ENCODE measurements around the gene LYST. TPM values are rescaled to one million over a fixed set of nuclear protein-coding genes. Genes with fewer than 3 reads are reported as not detected.

Gene LYST
- polyA plus RNA-seq, 3 donors = 46.3 to 128 (median 67.9) TPM

- no peaks in the 10 kb centered on the region for H3K4me1 ChIP-seq (ENCODE audit: control insufficient read depth in 1 of 2, insufficient read depth in 2 of 2, low read length in 2 of 2)
- peaks cover 74 to 91% of the 10 kb centered on the region in 2 donors for H3K36me3 Mint-ChIP-seq
- intact Hi-C loops (cut with micrococcal nuclease) = no loop called here
- no peak overlapping the region for H3K4me3 Mint-ChIP-seq
- WGBS (ENCODE audit: insufficient coverage) = 93% methylated on average over 7 of the region's 8 CpGs
- H4K20me1 ChIP-seq (ENCODE audit: insufficient read depth, low read length) = peaks cover 90% of the 10 kb centered on the region
- peak overlapping the region in 1 of 2 donors; percentile 30 for H3K27ac ChIP-seq (ENCODE audit: low read depth in 1 of 2, low read length in 2 of 2)
- H2AFZ ChIP-seq (ENCODE audit: insufficient read depth, low read depth, low read length, poor library complexity, severe bottlenecking) = no peak overlapping the region
- no peak overlapping the region for H3K4me3 ChIP-seq (replicated peaks in 1 of 3; ENCODE audit: low read depth in 2 of 3, low read length in 3 of 3)
- no peak overlapping the region for H3K4me2 ChIP-seq (replicated peaks; ENCODE audit: extremely low read depth, low read length, poor library complexity, severe bottlenecking)
- H3K27me3 Mint-ChIP-seq (ENCODE audit: low read depth in 3 of 3) = peaks cover 0 to 1% (median 0%) of the 10 kb centered on the region in 3 donors
- peaks cover 16% of the 10 kb centered on the region for H3K79me2 ChIP-seq (ENCODE audit: insufficient read depth, low read length)
- H3K4me1 Mint-ChIP-seq = no peaks in the 10 kb centered on the region
- no peak for DNase-seq
- H3K9me3 Mint-ChIP-seq = peaks cover 15 to 24% (median 19%) of the 10 kb centered on the region in 7 donors
- TF ChIP-seq, protein P1, sequence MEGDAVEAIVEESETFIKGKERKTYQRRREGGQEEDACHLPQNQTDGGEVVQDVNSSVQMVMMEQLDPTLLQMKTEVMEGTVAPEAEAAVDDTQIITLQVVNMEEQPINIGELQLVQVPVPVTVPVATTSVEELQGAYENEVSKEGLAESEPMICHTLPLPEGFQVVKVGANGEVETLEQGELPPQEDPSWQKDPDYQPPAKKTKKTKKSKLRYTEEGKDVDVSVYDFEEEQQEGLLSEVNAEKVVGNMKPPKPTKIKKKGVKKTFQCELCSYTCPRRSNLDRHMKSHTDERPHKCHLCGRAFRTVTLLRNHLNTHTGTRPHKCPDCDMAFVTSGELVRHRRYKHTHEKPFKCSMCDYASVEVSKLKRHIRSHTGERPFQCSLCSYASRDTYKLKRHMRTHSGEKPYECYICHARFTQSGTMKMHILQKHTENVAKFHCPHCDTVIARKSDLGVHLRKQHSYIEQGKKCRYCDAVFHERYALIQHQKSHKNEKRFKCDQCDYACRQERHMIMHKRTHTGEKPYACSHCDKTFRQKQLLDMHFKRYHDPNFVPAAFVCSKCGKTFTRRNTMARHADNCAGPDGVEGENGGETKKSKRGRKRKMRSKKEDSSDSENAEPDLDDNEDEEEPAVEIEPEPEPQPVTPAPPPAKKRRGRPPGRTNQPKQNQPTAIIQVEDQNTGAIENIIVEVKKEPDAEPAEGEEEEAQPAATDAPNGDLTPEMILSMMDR (IDR thresholded peaks at IDR 0.05) = no peak
- H3K27ac Mint-ChIP-seq = peak overlapping the region in 1 of 7 donors; percentile 54
- H3K9me3 ChIP-seq (replicated peaks in 1 of 2; ENCODE audit: control insufficient read depth in 1 of 2, insufficient read depth in 1 of 2, low read length in 2 of 2) = peaks cover 20 to 41% of the 10 kb centered on the region in 2 donors
- peaks cover 89 to 97% of the 10 kb centered on the region in 2 donors for H3K36me3 ChIP-seq (replicated peaks in 1 of 2; ENCODE audit: control insufficient read depth in 1 of 2, insufficient read depth in 2 of 2, low read length in 2 of 2)
- no peaks in the 10 kb centered on the region for H3K27me3 ChIP-seq (ENCODE audit: control insufficient read depth in 2 of 2, insufficient read depth in 2 of 2, low read length in 2 of 2)
- H3K9ac ChIP-seq (ENCODE audit: insufficient read depth, low read length, poor library complexity, severe bottlenecking) = no peak overlapping the region
Observed at GRCh38 chr1:235670157-235670776, 196.4 kb downstream of the LYST start.

DNA sequence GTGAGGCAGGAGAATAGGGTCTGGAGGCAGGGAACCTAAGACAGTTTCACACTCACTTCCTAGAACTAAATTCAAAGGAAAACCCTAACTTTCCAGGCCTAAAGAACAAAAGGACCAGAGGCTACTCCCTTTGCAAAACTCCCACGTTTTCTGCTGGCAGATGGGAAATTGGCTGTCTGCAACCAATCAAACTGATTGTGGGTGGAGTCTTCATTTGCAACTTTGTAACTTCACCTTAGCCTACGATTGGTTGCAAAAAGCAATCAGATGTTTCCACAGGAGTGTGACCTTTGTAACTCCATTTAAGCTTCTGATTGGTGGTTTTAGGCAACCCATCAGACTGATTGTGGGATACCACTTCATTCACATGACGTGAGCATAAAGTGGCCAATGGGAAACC is 197.4 kb downstream of the LYST start:
- Mint-ChIP-seq H3K4me1 (no peaks in the 10 kb centered on the region), H3K27me3 (ENCODE audit: low read depth in 3 of 3) (peaks cover 0 to 1% (median 0%) of the 10 kb centered on the region in 3 donors), H3K36me3 (peaks cover 75 to 91% of the 10 kb centered on the region in 2 donors), H3K27ac (peak overlapping the region in 2 of 7 donors; percentile 1 to 61), H3K4me3 (no peak overlapping the region), H3K9me3 (peaks cover 15 to 24% (median 19%) of the 10 kb centered on the region in 7 donors)
- WGBS (ENCODE audit: insufficient coverage) = 100% methylated on average over 1 of the region's 3 CpGs
- Histone ChIP-seq H2AFZ (ENCODE audit: insufficient read depth, low read depth, low read length, poor library complexity, severe bottlenecking) (no peak overlapping the region), H3K36me3 (replicated peaks in 1 of 2; ENCODE audit: control insufficient read depth in 1 of 2, insufficient read depth in 2 of 2, low read length in 2 of 2) (peaks cover 88 to 97% of the 10 kb centered on the region in 2 donors), H4K20me1 (ENCODE audit: insufficient read depth, low read length) (peaks cover 90% of the 10 kb centered on the region), H3K27me3 (ENCODE audit: control insufficient read depth in 2 of 2, insufficient read depth in 2 of 2, low read length in 2 of 2) (no peaks in the 10 kb centered on the region), H3K79me2 (ENCODE audit: insufficient read depth, low read length) (peaks cover 16% of the 10 kb centered on the region), H3K4me3 (replicated peaks in 1 of 3; ENCODE audit: low read depth in 2 of 3, low read length in 3 of 3) (no peak overlapping the region), H3K4me1 (ENCODE audit: control insufficient read depth in 1 of 2, insufficient read depth in 2 of 2, low read length in 2 of 2) (no peaks in the 10 kb centered on the region), H3K4me2 (replicated peaks; ENCODE audit: extremely low read depth, low read length, poor library complexity, severe bottlenecking) (no peak overlapping the region), H3K9ac (ENCODE audit: insufficient read depth, low read length, poor library complexity, severe bottlenecking) (no peak overlapping the region), H3K9me3 (replicated peaks in 1 of 2; ENCODE audit: control insufficient read depth in 1 of 2, insufficient read depth in 1 of 2, low read length in 2 of 2) (peaks cover 18 to 38% of the 10 kb centered on the region in 2 donors), H3K27ac (ENCODE audit: low read depth in 1 of 2, low read length in 2 of 2) (peak overlapping the region in 1 of 2 donors; percentile 30)
- intact Hi-C loops (cut with micrococcal nuclease) = no loop called here
- DNase-seq = no peak
- TF ChIP-seq, protein P1 (IDR thresholded peaks at IDR 0.05) = no peak

Measured in CD14-positive monocyte (primary cell).